Measurements from ENCODE around the gene SORBS1. TPM values are rescaled to one million over a fixed set of nuclear protein-coding genes. Genes with fewer than 3 reads are reported as not detected.

Gene SORBS1
- total RNA-seq, 1 experiment from 2014 or later, result 39.9 TPM

DNA sequence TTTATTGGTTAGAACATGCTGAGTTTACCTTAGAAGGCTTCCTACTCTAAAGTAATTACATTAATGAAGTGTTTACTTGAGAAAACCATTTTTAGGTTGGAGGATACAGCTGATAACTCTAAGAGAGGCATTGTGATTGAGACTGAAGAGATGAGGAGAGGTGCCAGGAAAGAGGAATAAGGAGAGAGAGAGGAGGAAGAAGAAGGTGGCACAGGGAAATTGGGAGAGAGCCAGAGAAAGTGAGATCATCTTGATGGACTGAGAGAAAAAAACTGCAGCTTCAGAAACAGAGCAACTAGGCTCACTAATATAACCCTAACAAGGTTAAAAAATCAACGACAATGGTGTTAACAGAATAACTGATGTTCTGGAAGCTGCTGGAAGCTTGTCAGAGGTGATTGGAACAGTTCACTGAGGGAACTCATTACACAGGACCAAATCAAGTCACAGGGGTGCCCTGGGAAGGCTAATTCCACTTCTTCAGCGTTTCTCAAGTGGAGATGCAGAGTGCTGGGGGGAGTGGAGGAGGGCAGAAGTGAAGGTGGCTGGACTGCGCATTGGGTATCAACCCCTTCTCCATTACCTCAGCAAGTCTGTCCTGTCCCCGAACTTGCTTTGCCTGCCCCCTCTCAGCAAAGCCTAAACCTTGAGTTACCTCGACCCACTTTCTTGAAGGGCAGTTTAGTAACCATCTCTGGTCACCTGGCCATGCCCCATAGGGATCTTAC, 6.9 kb upstream of the SORBS1 start (continued):
- TF ChIP-seq NR1H2 (CRISPR knock-in tag; IDR thresholded peaks at IDR 0.05) (no peak), ZNF219 (CRISPR knock-in tag; IDR thresholded peaks at IDR 0.05; ENCODE audit: borderline replicate concordance) (no peak)

DNA sequence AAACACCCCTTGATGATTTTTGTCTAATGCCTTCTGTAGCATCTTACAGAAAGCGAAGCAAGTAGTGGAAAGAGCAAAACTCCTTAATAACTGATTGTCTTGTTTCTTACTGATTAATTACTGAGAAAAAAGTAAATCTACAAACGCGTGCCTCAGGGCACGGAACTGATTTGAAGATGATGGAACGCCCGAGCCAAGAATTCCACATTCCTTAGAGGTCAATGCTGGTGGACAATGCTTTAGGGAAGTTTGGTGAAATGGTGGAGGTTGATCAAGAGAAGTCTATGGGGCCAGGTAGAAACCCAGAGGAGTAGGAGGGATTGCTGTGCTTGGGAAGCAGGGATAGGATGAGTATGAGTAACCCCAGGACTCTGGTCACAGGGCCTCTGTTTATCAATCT, 5.0 kb upstream of the SORBS1 start:
- H3K9me3 Mint-ChIP-seq, result no peaks in the 10 kb centered on the region
- H3K4me3 Mint-ChIP-seq, result no peak overlapping the region
- DNase-seq (ENCODE audit: low spot score) (no peak), ATAC-seq (no peak)
- H3K4me1 Mint-ChIP-seq, result peaks cover 11% of the 10 kb centered on the region
- H3K27me3 Mint-ChIP-seq (ENCODE audit: low read depth), result no peaks in the 10 kb centered on the region; the same call in 1 of the 2 replicates
- ChIA-PET POLR2A (no interaction called here), CTCF (no interaction called here)
- no peaks in the 10 kb centered on the region for H3K36me3 Mint-ChIP-seq
- TF ChIP-seq ZNF263 (CRISPR knock-in tag; IDR thresholded peaks at IDR 0.05; ENCODE audit: low read depth) (no peak), NR3C1 (CRISPR knock-in tag; conservative IDR thresholded peaks at IDR 0.05; ENCODE audit: low read depth) (no peak), ZNF416 (CRISPR knock-in tag; IDR thresholded peaks at IDR 0.05) (no peak), ZNF317 (CRISPR knock-in tag; IDR thresholded peaks at IDR 0.05; ENCODE audit: borderline replicate concordance, low read depth) (no peak), TEAD1 (CRISPR knock-in tag; IDR thresholded peaks at IDR 0.05) (no peak), FOXK1 (CRISPR knock-in tag; IDR thresholded peaks at IDR 0.05) (no peak), TP53 (CRISPR knock-in tag; IDR thresholded peaks at IDR 0.05) (no peak), NR1H2 (CRISPR knock-in tag; IDR thresholded peaks at IDR 0.05) (no peak), RELA (CRISPR knock-in tag; IDR thresholded peaks at IDR 0.05; ENCODE audit: borderline replicate concordance) (no peak), ZNF138 (CRISPR knock-in tag; conservative IDR thresholded peaks at IDR 0.05) (no peak), ZNF232 (CRISPR knock-in tag; IDR thresholded peaks at IDR 0.05) (no peak), HMGA2 (CRISPR knock-in tag; IDR thresholded peaks at IDR 0.05) (no peak), NFYB (CRISPR knock-in tag; conservative IDR thresholded peaks at IDR 0.05; ENCODE audit: low read depth) (no peak), GTF2I (CRISPR knock-in tag; conservative IDR thresholded peaks at IDR 0.05) (no peak)
- TF ChIP-seq, protein P1, sequence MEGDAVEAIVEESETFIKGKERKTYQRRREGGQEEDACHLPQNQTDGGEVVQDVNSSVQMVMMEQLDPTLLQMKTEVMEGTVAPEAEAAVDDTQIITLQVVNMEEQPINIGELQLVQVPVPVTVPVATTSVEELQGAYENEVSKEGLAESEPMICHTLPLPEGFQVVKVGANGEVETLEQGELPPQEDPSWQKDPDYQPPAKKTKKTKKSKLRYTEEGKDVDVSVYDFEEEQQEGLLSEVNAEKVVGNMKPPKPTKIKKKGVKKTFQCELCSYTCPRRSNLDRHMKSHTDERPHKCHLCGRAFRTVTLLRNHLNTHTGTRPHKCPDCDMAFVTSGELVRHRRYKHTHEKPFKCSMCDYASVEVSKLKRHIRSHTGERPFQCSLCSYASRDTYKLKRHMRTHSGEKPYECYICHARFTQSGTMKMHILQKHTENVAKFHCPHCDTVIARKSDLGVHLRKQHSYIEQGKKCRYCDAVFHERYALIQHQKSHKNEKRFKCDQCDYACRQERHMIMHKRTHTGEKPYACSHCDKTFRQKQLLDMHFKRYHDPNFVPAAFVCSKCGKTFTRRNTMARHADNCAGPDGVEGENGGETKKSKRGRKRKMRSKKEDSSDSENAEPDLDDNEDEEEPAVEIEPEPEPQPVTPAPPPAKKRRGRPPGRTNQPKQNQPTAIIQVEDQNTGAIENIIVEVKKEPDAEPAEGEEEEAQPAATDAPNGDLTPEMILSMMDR (IDR thresholded peaks at IDR 0.05), result no peak
- TF ChIP-seq, protein P2, sequence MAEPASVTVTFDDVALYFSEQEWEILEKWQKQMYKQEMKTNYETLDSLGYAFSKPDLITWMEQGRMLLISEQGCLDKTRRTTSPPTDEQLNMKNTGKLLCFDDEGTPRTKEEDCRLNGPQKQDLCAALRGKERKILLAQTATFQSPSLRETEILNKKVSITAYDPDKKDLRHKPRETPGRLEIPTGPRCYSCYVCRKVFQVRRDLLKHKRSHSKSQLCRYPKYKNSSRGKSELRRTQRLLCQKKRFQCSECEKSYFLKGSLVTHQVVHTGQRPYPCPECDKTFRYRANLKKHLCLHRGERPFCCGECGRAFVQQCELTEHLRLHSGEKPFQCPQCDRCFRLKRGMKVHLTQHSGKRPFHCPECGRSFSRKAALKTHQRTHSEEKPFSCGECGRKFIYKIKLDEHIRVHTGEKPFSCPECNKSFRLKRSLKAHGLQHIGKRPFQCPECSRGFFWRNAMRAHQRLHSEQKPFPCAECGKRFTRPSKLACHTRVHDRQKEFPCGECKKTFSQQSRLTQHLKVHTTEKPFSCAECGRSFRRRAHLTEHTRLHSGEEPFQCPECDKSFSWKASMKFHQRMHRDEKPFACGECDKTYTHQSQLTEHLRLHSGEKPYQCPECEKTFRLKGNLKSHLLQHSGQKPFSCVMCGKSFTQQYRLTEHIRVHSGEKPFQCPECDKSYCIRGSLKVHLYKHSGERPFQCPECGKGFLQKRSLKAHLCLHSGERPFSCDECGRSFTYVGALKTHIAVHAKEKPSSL (CRISPR knock-in tag; conservative IDR thresholded peaks at IDR 0.05), result no peak
- TF ChIP-seq, protein P3, sequence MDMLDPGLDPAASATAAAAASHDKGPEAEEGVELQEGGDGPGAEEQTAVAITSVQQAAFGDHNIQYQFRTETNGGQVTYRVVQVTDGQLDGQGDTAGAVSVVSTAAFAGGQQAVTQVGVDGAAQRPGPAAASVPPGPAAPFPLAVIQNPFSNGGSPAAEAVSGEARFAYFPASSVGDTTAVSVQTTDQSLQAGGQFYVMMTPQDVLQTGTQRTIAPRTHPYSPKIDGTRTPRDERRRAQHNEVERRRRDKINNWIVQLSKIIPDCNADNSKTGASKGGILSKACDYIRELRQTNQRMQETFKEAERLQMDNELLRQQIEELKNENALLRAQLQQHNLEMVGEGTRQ (CRISPR knock-in tag; IDR thresholded peaks at IDR 0.05), result no peak
- H3K27ac Mint-ChIP-seq, result peak overlapping the region; percentile 5; the same call in 1 of the 2 replicates

DNA sequence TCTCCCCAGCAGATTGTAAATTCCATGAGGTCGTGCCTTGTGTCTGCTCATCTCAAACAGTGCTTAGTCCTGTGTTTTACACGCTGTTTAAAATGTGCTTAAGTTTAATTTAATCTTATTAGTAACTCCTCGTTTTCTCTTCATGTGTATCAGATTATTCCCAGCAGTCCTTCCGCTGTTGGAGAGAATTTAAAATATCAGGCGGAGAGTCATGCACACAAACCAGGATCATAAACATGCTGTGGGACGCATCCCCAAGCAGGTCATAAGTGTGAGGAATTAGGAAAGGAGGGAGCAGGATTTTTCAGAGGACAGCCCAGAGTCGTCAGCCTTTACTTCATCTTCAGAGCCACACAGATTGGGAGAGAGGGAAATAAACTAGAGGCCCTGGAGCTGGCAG, 4.2 kb upstream of the SORBS1 start:
- POLR2A ChIA-PET, result no interaction called here
- Mint-ChIP-seq H3K9me3 (no peaks in the 10 kb centered on the region), H3K27me3 (ENCODE audit: low read depth) (no peaks in the 10 kb centered on the region; the same call in none of the 2 replicates), H3K4me1 (peaks cover 12% of the 10 kb centered on the region), H3K4me3 (no peak overlapping the region), H3K36me3 (no peaks in the 10 kb centered on the region), H3K27ac (no peak overlapping the region)
- DNase-seq (ENCODE audit: low spot score) (no peak), ATAC-seq (no peak)
- CTCF ChIA-PET, result no interaction called here
- no peak for TF ChIP-seq ZNF232 (CRISPR knock-in tag; IDR thresholded peaks at IDR 0.05)
- TF ChIP-seq, protein P4, sequence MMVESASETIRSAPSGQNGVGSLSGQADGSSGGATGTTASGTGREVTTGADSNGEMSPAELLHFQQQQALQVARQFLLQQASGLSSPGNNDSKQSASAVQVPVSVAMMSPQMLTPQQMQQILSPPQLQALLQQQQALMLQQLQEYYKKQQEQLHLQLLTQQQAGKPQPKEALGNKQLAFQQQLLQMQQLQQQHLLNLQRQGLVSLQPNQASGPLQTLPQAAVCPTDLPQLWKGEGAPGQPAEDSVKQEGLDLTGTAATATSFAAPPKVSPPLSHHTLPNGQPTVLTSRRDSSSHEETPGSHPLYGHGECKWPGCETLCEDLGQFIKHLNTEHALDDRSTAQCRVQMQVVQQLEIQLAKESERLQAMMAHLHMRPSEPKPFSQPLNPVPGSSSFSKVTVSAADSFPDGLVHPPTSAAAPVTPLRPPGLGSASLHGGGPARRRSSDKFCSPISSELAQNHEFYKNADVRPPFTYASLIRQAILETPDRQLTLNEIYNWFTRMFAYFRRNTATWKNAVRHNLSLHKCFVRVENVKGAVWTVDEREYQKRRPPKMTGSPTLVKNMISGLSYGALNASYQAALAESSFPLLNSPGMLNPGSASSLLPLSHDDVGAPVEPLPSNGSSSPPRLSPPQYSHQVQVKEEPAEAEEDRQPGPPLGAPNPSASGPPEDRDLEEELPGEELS (CRISPR knock-in tag; IDR thresholded peaks at IDR 0.05), result no peak
- TF ChIP-seq ZBTB21 (CRISPR knock-in tag; IDR thresholded peaks at IDR 0.05; ENCODE audit: borderline replicate concordance), result no peak
- TF ChIP-seq, protein P5, sequence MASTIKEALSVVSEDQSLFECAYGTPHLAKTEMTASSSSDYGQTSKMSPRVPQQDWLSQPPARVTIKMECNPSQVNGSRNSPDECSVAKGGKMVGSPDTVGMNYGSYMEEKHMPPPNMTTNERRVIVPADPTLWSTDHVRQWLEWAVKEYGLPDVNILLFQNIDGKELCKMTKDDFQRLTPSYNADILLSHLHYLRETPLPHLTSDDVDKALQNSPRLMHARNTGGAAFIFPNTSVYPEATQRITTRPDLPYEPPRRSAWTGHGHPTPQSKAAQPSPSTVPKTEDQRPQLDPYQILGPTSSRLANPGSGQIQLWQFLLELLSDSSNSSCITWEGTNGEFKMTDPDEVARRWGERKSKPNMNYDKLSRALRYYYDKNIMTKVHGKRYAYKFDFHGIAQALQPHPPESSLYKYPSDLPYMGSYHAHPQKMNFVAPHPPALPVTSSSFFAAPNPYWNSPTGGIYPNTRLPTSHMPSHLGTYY (CRISPR knock-in tag; IDR thresholded peaks at IDR 0.05), result no peak
- TF ChIP-seq, protein P6, sequence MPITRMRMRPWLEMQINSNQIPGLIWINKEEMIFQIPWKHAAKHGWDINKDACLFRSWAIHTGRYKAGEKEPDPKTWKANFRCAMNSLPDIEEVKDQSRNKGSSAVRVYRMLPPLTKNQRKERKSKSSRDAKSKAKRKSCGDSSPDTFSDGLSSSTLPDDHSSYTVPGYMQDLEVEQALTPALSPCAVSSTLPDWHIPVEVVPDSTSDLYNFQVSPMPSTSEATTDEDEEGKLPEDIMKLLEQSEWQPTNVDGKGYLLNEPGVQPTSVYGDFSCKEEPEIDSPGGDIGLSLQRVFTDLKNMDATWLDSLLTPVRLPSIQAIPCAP (CRISPR knock-in tag; IDR thresholded peaks at IDR 0.05), result no peak
- no peak for TF ChIP-seq SMAD4 (CRISPR knock-in tag; IDR thresholded peaks at IDR 0.05)
- no peak for TF ChIP-seq GABPB1 (CRISPR knock-in tag; IDR thresholded peaks at IDR 0.05)
- TF ChIP-seq TEAD1 (CRISPR knock-in tag; IDR thresholded peaks at IDR 0.05), result no peak
- no peak for TF ChIP-seq TEAD4 (CRISPR knock-in tag; IDR thresholded peaks at IDR 0.05)
- TF ChIP-seq, protein P7, sequence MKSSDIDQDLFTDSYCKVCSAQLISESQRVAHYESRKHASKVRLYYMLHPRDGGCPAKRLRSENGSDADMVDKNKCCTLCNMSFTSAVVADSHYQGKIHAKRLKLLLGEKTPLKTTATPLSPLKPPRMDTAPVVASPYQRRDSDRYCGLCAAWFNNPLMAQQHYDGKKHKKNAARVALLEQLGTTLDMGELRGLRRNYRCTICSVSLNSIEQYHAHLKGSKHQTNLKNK (CRISPR knock-in tag; IDR thresholded peaks at IDR 0.05), result no peak

Measured in WTC11 (cell line).